MM.1S (cell line): ENCODE results near the gene CFAP77.

ENCODE experiments used
- DNase-seq: peaks from one replicate; pipeline ENCODE4 v3.0.0-alpha.2; 2015
- H2AFZ ChIP-seq: fragments of 300-600 bp; sonication (generic); 2 replicates; pipeline ENCODE4 v1.6.0; 2016; ENCODE audit warnings: antibody characterized with exemption, low read length
- H3F3A ChIP-seq: fragments of 300-600 bp; sonication (generic); 2 replicates; pipeline ENCODE4 v1.6.1; 2016; ENCODE audit warnings: mild to moderate bottlenecking, antibody characterized with exemption, low read length, moderate library complexity, mixed read lengths; ENCODE audit not compliant: insufficient read depth
- H3K27ac ChIP-seq: fragments of 300-600 bp; sonication (generic); 2 replicates; pipeline ENCODE4 v1.5.1; 2016; ENCODE audit warnings: mild to moderate bottlenecking, low read length
- H3K27me3 ChIP-seq: fragments of 300-600 bp; sonication (generic); replicated peaks from 2 replicates; pipeline ENCODE4 v1.6.0; 2016; ENCODE audit warnings: low read length; ENCODE audit not compliant: insufficient read depth
- H3K36me3 ChIP-seq: fragments of 300-600 bp; sonication (generic); replicated peaks from 2 replicates; pipeline ENCODE4 v1.6.1; 2016; ENCODE audit warnings: mild to moderate bottlenecking, low read length, mixed read lengths; ENCODE audit not compliant: insufficient read depth
- H3K4me1 ChIP-seq: fragments of 300-600 bp; sonication (generic); 2 replicates; pipeline ENCODE4 v1.6.1; 2016; ENCODE audit warnings: low read length, mixed read lengths
- H3K4me2 ChIP-seq: fragments of 300-600 bp; sonication (generic); 2 replicates; pipeline ENCODE4 v1.6.0; 2016; ENCODE audit warnings: low read depth, low read length
- H3K4me3 ChIP-seq: fragments of 300-600 bp; sonication (generic); 2 replicates; pipeline ENCODE4 v1.5.1; 2016; ENCODE audit warnings: low read length, mixed read lengths
- H3K79me2 ChIP-seq: fragments of 300-600 bp; sonication (generic); 2 replicates; pipeline ENCODE4 v1.6.1; 2016; ENCODE audit warnings: mixed run types, low read length, mixed read lengths
- H3K9ac ChIP-seq: fragments of 300-600 bp; sonication (generic); 2 replicates; pipeline ENCODE4 v1.6.1; 2016; ENCODE audit warnings: low read length, mixed read lengths
- H3K9me2 ChIP-seq: fragments of 300-600 bp; sonication (generic); replicated peaks from 2 replicates; pipeline ENCODE4 v1.6.1; 2016; ENCODE audit warnings: mild to moderate bottlenecking, low read length, mixed read lengths; ENCODE audit not compliant: insufficient read depth
- H3K9me3 ChIP-seq: fragments of 300-600 bp; sonication (generic); replicated peaks from 2 replicates; pipeline ENCODE4 v1.6.1; 2016; ENCODE audit warnings: mild to moderate bottlenecking, low read length, mixed read lengths; ENCODE audit not compliant: insufficient read depth
- H4K20me1 ChIP-seq: fragments of 300-600 bp; sonication (generic); 2 replicates; pipeline ENCODE4 v1.6.1; 2016; ENCODE audit warnings: mild to moderate bottlenecking, low read length, moderate library complexity, mixed read lengths; ENCODE audit not compliant: insufficient read depth
- EZH2 ChIP-seq: fragments of 300-600 bp; sonication (generic); optimal IDR thresholded peaks from 2 replicates; pipeline ENCODE3; 2017; ENCODE audit warnings: low read depth, mild to moderate bottlenecking, antibody characterized with exemption, low read length, mixed read lengths
- EZH2phosphoT487 ChIP-seq: fragments of 300-600 bp; sonication (generic); IDR thresholded peaks from 2 replicates; pipeline ENCODE4 v1.6.1; 2018; ENCODE audit warnings: antibody characterized with exemption, low read length
- TF ChIP-seq, protein P1 (sequence below): fragments of 300-600 bp; sonication (generic); IDR thresholded peaks from 2 replicates; pipeline ENCODE4 v1.5.1; 2016; ENCODE audit warnings: antibody characterized with exemption, low read length, mixed read lengths

The CFAP77 gene

DNA sequence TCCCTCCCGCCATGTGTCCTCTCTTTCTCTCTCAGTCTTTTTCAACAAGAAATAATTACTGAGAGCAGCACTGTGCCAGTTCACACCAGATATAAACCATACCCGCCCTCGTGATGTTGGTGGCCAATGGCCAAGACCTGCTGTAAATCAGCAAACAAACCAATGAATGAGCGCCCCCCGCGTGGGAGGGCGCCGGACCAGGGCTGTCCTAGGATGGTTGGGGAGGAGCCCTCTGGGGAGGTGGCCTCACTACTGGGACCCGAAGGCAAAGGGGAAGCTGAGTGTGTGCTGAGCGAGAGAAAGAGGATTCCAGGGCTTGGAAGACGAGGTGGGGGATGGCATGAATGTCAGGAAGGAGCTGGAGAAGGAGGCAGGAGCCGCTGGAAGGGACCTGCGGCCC, 121.2 kb downstream of the CFAP77 start:
- no peak overlapping the region for H3K27ac ChIP-seq
- H2AFZ ChIP-seq = no peak overlapping the region
- H3K9me2 ChIP-seq = no peaks in the 10 kb centered on the region
- H4K20me1 ChIP-seq = no peaks in the 10 kb centered on the region
- no peak overlapping the region for H3K4me3 ChIP-seq
- H3K36me3 ChIP-seq = no peaks in the 10 kb centered on the region
- DNase-seq = no peak
- TF ChIP-seq EZH2 (no peak), EZH2phosphoT487 (no peak)
- TF ChIP-seq, protein P1, sequence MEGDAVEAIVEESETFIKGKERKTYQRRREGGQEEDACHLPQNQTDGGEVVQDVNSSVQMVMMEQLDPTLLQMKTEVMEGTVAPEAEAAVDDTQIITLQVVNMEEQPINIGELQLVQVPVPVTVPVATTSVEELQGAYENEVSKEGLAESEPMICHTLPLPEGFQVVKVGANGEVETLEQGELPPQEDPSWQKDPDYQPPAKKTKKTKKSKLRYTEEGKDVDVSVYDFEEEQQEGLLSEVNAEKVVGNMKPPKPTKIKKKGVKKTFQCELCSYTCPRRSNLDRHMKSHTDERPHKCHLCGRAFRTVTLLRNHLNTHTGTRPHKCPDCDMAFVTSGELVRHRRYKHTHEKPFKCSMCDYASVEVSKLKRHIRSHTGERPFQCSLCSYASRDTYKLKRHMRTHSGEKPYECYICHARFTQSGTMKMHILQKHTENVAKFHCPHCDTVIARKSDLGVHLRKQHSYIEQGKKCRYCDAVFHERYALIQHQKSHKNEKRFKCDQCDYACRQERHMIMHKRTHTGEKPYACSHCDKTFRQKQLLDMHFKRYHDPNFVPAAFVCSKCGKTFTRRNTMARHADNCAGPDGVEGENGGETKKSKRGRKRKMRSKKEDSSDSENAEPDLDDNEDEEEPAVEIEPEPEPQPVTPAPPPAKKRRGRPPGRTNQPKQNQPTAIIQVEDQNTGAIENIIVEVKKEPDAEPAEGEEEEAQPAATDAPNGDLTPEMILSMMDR = no peak
- no peak overlapping the region for H3K4me2 ChIP-seq
- no peaks in the 10 kb centered on the region for H3K9me3 ChIP-seq
- H3K4me1 ChIP-seq = no peaks in the 10 kb centered on the region
- H3F3A ChIP-seq = no peaks in the 10 kb centered on the region
- H3K79me2 ChIP-seq = no peaks in the 10 kb centered on the region
- H3K27me3 ChIP-seq = peaks cover 52% of the 10 kb centered on the region
- no peak overlapping the region for H3K9ac ChIP-seq

- Histone ChIP-seq H3K79me2 (no peaks in the 10 kb centered on the region), H3K9ac (no peak overlapping the region), H3K4me2 (no peak overlapping the region), H3K36me3 (no peaks in the 10 kb centered on the region), H2AFZ (no peak overlapping the region), H3K9me3 (no peaks in the 10 kb centered on the region), H3F3A (no peaks in the 10 kb centered on the region), H4K20me1 (no peaks in the 10 kb centered on the region), H3K27ac (no peak overlapping the region), H3K9me2 (no peaks in the 10 kb centered on the region), H3K4me3 (no peak overlapping the region), H3K27me3 (peaks cover 57% of the 10 kb centered on the region), H3K4me1 (no peaks in the 10 kb centered on the region)
- DNase-seq = no peak
- TF ChIP-seq, protein P1 = no peak
- TF ChIP-seq EZH2phosphoT487 (no peak), EZH2 (no peak)
These were observed 121.9 kb downstream of the CFAP77 start for GRCh38 chr9:132531710-132532570.

DNA sequence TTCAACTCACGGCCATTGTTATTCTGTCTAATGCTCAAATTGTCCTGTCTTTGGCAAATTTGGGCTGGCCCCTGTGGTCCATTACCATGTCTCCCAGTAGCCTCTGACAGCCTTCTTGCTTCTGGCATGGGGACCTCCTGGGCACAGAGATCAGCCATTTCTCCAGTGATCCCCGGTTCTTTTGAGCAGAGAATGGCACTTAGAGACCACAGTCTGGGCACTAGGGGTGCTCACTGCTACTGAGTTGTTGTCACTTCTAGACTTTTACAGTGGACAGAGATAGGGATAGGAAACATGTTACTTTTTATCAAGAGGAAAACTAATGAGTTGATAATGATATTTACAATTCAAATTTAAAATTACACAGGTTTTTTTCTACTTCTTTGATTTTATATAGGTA, 124.8 kb downstream of the CFAP77 start:
- H3K4me1 ChIP-seq = no peaks in the 10 kb centered on the region
- TF ChIP-seq, protein P1 = no peak
- TF ChIP-seq EZH2 (no peak), EZH2phosphoT487 (no peak)
- no peak overlapping the region for H2AFZ ChIP-seq
- H3K9ac ChIP-seq = no peak overlapping the region
- H3K4me3 ChIP-seq = no peak overlapping the region
- no peaks in the 10 kb centered on the region for H3K36me3 ChIP-seq
- H3K79me2 ChIP-seq = no peaks in the 10 kb centered on the region
- H3K4me2 ChIP-seq = no peak overlapping the region
- no peaks in the 10 kb centered on the region for H3K9me3 ChIP-seq
- no peak overlapping the region for H3K27ac ChIP-seq
- no peaks in the 10 kb centered on the region for H3K9me2 ChIP-seq
- no peaks in the 10 kb centered on the region for H3F3A ChIP-seq
- H4K20me1 ChIP-seq = no peaks in the 10 kb centered on the region
- DNase-seq = no peak
- peaks cover 77% of the 10 kb centered on the region for H3K27me3 ChIP-seq
